GM19452 (cell line): ENCODE results near the gene PTAFR.

Source experiments
- ATAC-seq: cut with Tn5 transposase; IDR thresholded peaks from one replicate; pipeline ENCODE4 v1.9.1; 2021; ENCODE audit not compliant: unreplicated experiment

Gene PTAFR

GRCh38 chr1:28176492-28177470 lies at the start of gene PTAFR:
Gene PTAFR, minus strand, starts transcription at chr1:28176690. Its CDS starts 25,669 bp downstream, at chr1:28151021.
- no peak for ATAC-seq

- ATAC-seq = no peak
Observed at GRCh38 chr1:28213315-28213714, 36.8 kb upstream of the PTAFR start.

GRCh38 chr1:28209700-28210099 lies 33.2 kb upstream of the PTAFR start:
- ATAC-seq = no peak

- ATAC-seq = no peak
Observed at GRCh38 chr1:28208818-28209441, 32.4 kb upstream of the PTAFR start.

- ATAC-seq = no peak
Observed at GRCh38 chr1:28205243-28205642, 28.8 kb upstream of the PTAFR start.

GRCh38 chr1:28200234-28200873 lies 23.9 kb upstream of the PTAFR start:
- ATAC-seq = no peak

- ATAC-seq = peak; percentile 78
Observed at GRCh38 chr1:28199328-28200233, 23.1 kb upstream of the PTAFR start.

- no peak for ATAC-seq
Observed at GRCh38 chr1:28197682-28198415, 21.4 kb upstream of the PTAFR start.

- no peak for ATAC-seq
Observed at GRCh38 chr1:28196330-28196729, 19.8 kb upstream of the PTAFR start.

- no peak for ATAC-seq
Observed at GRCh38 chr1:28195780-28196179, 19.3 kb upstream of the PTAFR start.

GRCh38 chr1:28194326-28195035 lies 18.0 kb upstream of the PTAFR start:
- no peak for ATAC-seq

- ATAC-seq = no peak
Observed at GRCh38 chr1:28193701-28194161, 17.2 kb upstream of the PTAFR start.

- ATAC-seq = no peak
Observed at GRCh38 chr1:28190996-28191645, 14.6 kb upstream of the PTAFR start.

- no peak for ATAC-seq
Observed at GRCh38 chr1:28190337-28190979, 14.0 kb upstream of the PTAFR start.

- ATAC-seq = no peak
Observed at GRCh38 chr1:28185071-28185470, 8.6 kb upstream of the PTAFR start.

GRCh38 chr1:28180306-28181305 lies 4.1 kb upstream of the PTAFR start:
- no peak for ATAC-seq
